Lower leg skin (tissue), 4 donors: ENCODE data around the gene AATF. TPM values are rescaled to one million over a fixed set of nuclear protein-coding genes. Genes with fewer than 3 reads are reported as not detected.

Experiments used
- DNase-seq, 2 donors: peaks; one replicate each; pipeline ENCODE4 v3.0.0-alpha.2; 2019; ENCODE audit warnings: low spot score in 2 of 2
- H3K4me3 ChIP-seq: fragments of 200-600 bp; sonication (generic); 2 replicates; pipeline ENCODE4 v1.5.1; 2017; ENCODE audit warnings: mild to moderate bottlenecking, low read depth; ENCODE audit not compliant: poor library complexity, severe bottlenecking
- POLR2A ChIP-seq, 2 donors: fragments of 450-650 bp; IDR thresholded peaks; one replicate each; pipeline ENCODE4 v1.6.1; 2016 to 2017; ENCODE audit warnings: antibody characterized with exemption in 2 of 2, mild to moderate bottlenecking in 1 of 2, moderate library complexity in 1 of 2
- WGBS, 2 donors: methylation state at CpG; one replicate each; pipeline ENCODE4 v1.1.5; 2018; 5-methylcytosine and 5-hydroxymethylcytosine counted together
- intact Hi-C: fragments of 100-400 bp; cut with DNase I; formaldehyde crosslinking; loops from one replicate; pipeline ENCODE4 v1.15.0; 2023; ENCODE audit warnings: low total_unique reads
- total RNA-seq, 4 donors: library from RNA; depleted of rRNA; stranded (reverse); fragments of >200 nt; gene quantifications; one replicate each; pipeline ENCODE4 v1.1.0, GENCODE V29; 2016
- TF ChIP-seq, protein P1 (sequence below), 3 donors: fragments of 450-650 bp; IDR thresholded peaks; one replicate each; pipeline ENCODE4 v1.5.1; 2016; ENCODE audit warnings: antibody characterized with exemption in 3 of 3, mild to moderate bottlenecking in 3 of 3, moderate library complexity in 2 of 3

AATF gene
- total RNA-seq, 4 donors from 2014 or later: 32.1 to 64.4 (median 50.6) TPM

DNA sequence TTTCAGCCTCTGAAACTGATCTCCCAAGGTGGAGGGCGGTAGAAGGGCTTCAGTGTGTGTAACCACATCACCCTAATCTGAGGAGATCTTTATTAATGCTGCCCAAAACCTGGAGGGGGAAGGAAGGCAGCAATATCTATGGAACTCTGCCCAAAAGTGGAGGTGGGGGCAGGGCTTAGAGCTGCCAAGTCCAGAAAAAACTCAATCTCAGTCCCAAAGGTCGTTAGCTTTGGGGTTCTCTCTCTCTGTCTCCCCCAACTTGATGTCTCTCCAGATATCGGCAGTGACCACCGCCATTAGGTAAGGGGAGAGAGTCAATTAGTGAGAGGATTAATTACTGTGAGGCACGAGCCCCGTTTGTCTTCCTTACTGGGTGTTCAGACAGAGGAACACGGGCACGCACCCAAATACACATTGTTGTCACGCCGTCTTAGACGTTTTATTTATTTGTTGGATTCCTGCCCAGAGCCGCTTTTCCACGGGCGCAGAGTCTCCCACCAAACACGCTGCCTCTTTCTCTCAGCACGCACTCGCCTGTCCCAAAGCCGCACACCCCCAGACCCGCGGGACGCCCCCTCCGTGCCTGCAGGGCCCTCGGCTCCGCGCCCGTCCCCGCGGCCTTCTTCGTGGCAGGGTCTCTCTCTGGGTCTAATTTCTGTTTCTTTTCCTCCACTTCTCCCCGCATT, 16.9 kb upstream of the AATF start:
- DNase-seq: no peak
- WGBS, 2 donors: 1 to 3% methylated on average over 30 of the region's 30 CpGs

DNA sequence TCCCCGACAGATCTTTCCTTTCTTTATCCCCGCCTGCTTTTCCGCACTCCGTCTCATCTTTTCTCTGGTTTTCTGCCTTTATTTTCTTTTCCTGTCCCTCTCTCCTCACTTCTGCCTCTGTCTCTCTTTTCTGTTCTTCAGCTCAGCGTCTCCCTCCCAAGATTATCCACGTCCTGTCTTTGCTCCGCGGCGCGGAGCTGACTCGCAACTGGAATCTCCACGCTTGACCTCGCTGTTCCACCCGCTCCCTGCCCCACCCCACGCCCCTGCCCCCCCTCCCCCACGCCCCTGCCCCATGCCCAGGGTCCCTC, 16.4 kb upstream of the AATF start:
- intact Hi-C loops: no loop called here
- WGBS, 2 donors: 2 to 3% methylated on average over 16 of the region's 16 CpGs
- no peak overlapping the region for H3K4me3 ChIP-seq
- DNase-seq: no peak
- TF ChIP-seq POLR2A (IDR thresholded peaks at IDR 0.05): no peak
- TF ChIP-seq, protein P1, sequence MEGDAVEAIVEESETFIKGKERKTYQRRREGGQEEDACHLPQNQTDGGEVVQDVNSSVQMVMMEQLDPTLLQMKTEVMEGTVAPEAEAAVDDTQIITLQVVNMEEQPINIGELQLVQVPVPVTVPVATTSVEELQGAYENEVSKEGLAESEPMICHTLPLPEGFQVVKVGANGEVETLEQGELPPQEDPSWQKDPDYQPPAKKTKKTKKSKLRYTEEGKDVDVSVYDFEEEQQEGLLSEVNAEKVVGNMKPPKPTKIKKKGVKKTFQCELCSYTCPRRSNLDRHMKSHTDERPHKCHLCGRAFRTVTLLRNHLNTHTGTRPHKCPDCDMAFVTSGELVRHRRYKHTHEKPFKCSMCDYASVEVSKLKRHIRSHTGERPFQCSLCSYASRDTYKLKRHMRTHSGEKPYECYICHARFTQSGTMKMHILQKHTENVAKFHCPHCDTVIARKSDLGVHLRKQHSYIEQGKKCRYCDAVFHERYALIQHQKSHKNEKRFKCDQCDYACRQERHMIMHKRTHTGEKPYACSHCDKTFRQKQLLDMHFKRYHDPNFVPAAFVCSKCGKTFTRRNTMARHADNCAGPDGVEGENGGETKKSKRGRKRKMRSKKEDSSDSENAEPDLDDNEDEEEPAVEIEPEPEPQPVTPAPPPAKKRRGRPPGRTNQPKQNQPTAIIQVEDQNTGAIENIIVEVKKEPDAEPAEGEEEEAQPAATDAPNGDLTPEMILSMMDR (IDR thresholded peaks at IDR 0.05): no peak

More for the DNA sequence above, 16.9 kb upstream of the AATF start:
- H3K4me3 ChIP-seq: no peak overlapping the region
- no peak for TF ChIP-seq POLR2A (IDR thresholded peaks at IDR 0.05)
- TF ChIP-seq, protein P1 (IDR thresholded peaks at IDR 0.05): no peak
- intact Hi-C loops: no loop called here

DNA sequence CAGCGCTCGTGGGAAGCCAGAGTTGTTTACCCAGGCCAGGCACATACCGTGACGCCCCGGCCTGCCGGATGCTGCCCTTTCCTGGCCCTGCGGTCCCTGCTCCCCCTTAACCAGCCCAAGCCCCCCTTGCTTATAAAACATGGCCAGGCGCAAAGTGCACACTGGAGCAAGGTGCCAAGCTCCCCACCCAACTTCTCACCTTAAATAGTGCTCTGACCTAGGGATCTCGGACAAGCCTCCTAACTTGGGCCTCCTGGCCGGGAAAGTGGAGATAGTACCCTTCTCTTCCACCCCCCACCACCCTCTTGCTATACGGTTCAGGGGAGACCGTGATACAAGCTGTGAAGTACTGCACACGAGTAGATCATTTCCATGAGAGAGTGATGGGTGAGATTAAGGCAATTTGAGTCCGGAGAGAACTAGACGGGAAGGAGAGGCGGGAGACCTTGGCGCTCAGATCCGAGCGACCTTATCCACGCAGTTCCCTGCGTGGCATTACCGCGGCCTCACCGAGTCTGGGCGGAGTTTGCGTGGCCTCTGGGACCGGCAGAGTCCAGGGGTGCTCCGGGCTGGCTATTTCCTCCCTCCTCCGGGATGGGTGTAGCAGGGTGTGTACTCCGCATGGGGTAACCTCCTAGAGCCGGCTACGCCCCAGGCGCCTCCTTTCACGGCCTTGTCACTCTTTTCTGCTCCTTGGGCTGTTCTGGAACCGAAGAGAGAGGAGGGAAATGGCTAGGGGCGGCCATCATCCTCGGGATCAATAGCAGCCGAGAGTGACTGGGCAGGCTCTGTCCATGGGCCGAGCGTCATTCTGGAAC, 15.9 kb upstream of the AATF start:
- no peak for TF ChIP-seq POLR2A (IDR thresholded peaks at IDR 0.05)
- TF ChIP-seq, protein P1 (IDR thresholded peaks at IDR 0.05): no peak
- WGBS, 2 donors: 4 to 7% methylated on average over 39 to 40 of the region's 40 CpGs
- peak in 1 of 2 donors; percentile 77 for DNase-seq
- intact Hi-C loops: no loop called here
- H3K4me3 ChIP-seq: no peak overlapping the region

DNA sequence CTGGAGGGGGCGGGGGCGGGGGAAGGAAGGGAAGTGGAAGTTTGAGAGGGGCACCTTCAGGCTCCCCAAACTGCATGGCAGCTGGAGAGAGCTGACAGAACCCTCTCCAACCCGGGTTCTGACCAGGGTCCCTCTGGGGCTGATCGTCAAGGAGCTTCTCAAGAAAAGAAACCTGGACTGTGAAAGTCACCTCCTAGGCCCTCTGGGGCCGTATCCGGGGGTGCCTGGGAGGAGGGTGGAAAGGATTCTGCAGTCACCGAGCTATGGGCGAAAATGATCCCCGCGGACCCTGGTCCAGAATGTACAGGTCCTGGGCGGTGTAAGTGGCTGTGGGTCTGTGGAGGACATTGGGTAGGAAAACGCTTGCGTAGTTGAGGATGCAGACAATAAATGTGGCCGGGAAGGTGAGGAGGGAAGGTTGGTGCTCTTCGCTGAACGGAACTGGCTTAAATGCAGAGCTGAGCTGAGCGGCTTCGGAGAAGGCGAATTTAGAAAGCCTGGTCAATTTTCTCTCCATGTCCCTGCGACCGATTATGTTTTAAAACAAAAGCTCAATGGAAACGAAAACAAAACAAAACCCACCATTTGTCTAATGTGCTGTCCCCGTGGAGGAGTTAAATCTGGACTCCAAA, 15.1 kb upstream of the AATF start:
- TF ChIP-seq POLR2A (IDR thresholded peaks at IDR 0.05): no peak
- TF ChIP-seq, protein P1 (IDR thresholded peaks at IDR 0.05): no peak
- peak in 1 of 2 donors; percentile 68 for DNase-seq
- 8 to 9% methylated on average over 21 to 23 of the region's 23 CpGs for WGBS, 2 donors
- intact Hi-C loops: no loop called here
- no peak overlapping the region for H3K4me3 ChIP-seq

DNA sequence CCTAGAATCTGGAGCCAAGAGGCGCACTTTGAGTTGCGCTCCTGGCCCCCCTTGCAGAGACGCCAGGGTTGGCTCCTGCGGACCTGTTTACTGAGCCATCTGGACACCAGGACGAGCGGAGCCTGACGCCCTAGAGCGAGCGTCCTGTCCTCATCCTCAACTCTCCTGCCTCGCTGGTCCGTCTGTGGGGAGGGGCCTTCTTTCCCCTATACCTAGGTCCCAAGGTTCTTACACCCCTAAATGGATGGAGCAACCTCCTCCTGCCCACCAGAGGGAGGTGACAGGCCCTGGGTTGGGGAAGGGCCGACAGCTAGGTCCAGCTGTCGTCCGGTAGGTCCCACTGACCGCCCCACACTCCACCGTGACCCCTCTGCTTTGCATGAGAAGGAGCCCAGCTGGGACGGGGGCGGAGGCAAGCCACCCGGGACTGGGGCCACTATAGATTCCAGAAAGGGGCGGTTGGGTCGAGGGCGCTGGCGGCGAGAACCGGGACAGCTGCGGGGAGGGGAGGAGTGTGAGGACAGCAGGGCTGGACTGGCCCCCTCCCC, 14.5 kb upstream of the AATF start:
- TF ChIP-seq, protein P1 (IDR thresholded peaks at IDR 0.05): no peak
- TF ChIP-seq POLR2A (IDR thresholded peaks at IDR 0.05): no peak
- no peak overlapping the region for H3K4me3 ChIP-seq
- intact Hi-C loops: no loop called here

More for the DNA sequence above, 14.5 kb upstream of the AATF start:
- WGBS, 2 donors: 5 to 7% methylated on average over 20 to 26 of the region's 26 CpGs
- peak in 1 of 2 donors; percentile 81 for DNase-seq
